HG02678 (cell line): Measurements from ENCODE around the gene CDK13.
"Not testable (repeated sequence)": the region's sequence is repeated elsewhere in the genome, so short reads cannot be mapped to it uniquely, and the experiment has no call there.

Source experiments
- ATAC-seq: cut with Tn5 transposase; IDR thresholded peaks from one replicate; pipeline ENCODE4 v1.9.1; 2021; ENCODE audit warnings: mild to moderate bottlenecking, moderate library complexity; ENCODE audit not compliant: unreplicated experiment

CDK13 gene

DNA sequence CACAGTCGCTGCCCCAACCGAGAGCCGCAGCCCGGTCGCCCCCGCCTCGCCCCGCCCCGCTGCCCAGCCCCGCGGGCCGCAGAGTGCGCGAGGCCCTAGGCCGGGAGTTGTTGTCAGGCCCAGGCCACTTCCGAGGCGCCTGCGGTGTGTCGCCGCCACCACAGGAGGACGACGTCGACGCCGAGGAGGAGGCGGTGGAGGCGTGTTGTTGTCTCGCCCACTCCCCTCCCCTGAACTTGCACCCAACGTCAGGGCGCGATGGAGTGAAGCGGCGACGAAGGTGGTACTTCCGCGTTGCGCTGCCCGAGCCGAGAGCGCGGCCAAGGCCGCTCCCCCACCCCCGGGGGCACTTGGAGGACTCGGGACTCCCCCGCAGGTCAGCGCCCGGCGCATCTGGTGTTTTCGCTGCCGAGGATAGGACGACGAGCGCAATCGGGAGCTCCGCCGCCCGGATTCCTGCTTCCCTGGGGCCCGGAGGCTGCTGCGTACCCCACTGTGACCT, at the start of gene CDK13:
Gene CDK13 (plus strand): TSS at position 286 of the 502 bp plus-strand sequence. CDS start 386 bp downstream, outside the sequence.
- ATAC-seq: peak; percentile 39

DNA sequence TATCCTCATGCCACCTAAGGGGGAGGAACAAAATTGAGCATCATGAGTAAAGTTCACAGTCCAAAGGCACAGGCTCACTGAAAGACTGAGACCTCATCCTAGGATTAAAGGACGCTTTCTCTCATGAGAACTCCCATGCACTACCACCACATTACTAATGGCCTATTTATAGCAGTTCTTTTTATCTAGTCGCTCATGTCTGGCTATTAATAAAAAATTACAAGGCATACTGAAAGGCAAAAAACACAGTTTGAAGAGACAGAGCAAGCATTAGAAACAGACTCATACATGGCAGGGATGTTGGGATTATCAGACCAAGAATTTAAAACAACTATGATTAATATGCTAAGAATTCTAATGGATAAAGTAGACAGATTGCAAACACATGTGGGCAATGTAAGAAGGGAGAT, 46.0 kb upstream of the CDK13 start:
- ATAC-seq: no peak

DNA sequence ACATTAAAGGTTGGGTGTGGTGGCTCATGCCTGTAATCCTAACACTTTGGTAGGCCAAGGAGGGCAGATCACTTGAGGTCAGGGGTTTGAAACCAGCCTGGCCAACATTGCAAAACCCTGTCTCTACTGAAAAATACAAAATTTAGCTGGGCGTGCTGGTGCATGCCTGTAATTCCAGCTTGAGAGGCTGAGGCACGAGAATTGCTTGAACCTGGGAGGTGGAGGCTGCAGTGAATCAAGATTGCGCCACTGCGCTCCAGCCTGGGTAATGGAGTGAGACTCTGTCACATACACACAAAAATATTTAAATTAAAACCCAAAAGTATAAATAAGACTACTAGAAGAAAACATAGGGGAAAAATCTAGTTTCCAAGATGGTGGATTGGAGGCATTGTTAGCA, 41.9 kb upstream of the CDK13 start:
- no peak for ATAC-seq

DNA sequence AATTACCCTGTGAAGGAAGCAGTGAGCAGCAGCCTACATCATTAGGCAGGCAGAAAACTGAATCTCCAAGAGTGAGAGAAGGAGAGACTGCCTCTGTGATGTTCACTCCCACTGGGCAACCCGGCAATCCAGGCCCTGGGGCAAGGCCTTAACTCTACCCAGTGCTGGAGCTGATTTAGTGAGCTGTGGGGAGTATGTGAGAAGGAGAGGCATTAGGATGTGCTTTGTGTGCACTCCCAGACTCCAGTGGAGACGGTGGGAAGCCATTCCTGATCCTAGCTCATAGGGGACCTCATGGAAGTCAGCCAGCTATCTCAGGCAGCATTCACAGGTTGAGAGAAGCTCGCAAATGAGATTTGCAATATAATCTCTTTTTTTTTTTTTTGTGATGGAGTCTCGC, 41.1 kb upstream of the CDK13 start:
- no peak for ATAC-seq

DNA sequence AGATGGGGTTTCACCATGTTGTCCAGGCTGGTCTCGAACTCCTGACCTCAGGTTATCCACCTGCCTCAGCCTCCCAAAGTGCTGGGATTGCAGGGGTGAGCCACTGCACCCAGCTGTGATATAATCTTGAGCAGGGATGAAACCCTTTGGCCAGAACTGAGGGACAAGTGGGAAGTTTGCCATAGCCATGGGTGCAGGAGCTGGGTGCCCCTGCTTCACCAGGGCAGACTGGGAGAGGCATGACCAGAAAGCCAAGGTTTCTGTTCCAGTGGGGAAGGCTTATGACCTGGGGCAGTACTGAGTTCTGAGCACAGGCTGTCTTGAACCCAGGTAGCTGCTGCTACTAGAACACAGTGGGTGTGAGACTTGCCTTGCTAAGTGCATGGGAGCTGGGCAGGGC, 40.5 kb upstream of the CDK13 start:
- no peak for ATAC-seq

DNA sequence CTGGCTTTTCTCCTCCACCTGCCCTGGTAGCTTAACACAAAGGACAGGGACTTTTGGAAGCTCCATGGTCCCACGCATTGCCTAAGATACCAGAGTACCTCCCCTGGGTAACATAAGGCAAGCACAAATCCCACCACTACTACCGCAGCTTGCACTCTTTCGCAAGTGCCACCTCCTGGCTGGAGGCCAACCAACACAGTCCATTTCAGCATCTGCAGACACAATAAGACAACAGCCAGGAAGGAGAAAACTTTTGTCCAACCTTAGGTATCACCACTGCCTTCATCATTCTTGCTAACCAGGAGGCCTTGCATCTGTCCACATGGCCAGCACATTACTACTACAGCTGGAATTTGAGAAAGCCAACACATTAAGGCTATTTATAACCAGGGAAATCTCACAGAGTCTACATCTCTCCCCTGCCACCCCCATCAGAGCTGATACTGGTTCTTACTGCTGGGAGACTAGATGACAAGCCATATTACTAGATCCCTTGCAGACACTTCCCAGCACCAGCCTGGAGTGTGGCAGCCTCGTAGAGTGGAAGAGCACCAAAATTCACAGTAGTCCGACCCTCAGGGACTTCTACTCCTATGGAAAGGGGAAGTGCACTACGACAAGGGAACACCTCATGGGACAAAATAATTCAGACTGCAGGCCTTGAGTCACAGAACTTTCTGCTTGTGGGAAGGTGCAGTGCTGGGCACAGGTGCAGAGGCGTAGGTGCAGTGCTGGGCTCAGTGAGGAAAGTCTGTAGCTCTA, 39.8 kb upstream of the CDK13 start:
- no peak for ATAC-seq

DNA sequence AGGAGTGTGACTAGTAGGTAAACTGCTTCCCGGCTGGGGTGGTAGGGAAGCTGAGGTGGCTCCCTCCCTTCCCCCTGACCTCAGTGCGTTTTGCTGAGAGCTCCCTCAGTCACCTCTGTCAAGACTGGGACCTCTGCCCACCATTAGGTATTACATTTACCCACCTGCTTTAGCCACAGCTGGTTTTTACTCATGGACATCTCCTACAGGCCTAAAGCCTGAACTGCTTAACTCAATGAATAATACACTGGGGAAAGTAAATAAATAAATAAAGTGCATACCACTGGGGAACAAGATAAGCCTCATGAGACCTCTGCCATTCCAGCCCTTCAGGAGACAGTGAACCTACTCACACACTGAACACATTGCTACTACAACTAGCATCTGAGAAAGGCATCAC, 38.9 kb upstream of the CDK13 start:
- no peak for ATAC-seq

DNA sequence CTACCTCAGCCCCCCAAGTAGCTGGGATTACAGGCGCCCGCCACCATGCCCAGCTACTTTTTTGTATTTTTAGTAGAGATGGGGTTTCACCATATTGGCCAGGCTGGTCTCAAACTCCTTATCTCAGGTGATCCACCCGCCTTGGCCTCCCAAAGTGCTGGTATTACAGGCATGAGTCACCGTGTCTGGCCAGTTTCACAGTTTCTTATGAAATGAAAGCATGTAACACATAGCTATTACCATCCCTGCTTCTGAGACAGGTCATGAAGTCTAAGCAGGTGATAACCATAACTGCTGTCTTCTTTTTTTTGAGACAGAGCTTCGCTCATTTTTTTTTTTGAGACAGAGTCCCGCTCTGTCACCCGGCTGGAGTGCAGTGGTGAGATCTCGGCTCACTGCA, 34.2 kb upstream of the CDK13 start:
- ATAC-seq: not testable (repeated sequence)

DNA sequence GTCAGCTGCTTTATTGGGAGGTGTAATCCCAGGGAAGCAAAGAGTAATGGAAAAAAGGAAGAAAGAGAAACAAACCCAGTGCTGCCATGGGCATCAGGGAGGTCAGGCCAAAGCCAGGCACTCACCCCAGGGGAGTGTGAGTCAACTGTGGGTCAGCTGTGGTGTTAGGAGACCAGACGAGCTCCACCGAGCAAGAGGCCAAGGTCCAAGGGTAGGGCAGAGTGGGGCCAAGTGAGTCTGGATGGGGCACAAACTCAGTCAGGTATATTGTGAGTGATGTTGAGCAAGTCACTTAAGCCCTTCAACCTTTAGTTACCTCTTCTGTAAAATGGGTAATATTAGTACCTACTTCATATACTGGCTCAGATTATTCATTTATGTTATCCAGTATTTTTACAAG, 30.4 kb upstream of the CDK13 start:
- no peak for ATAC-seq

DNA sequence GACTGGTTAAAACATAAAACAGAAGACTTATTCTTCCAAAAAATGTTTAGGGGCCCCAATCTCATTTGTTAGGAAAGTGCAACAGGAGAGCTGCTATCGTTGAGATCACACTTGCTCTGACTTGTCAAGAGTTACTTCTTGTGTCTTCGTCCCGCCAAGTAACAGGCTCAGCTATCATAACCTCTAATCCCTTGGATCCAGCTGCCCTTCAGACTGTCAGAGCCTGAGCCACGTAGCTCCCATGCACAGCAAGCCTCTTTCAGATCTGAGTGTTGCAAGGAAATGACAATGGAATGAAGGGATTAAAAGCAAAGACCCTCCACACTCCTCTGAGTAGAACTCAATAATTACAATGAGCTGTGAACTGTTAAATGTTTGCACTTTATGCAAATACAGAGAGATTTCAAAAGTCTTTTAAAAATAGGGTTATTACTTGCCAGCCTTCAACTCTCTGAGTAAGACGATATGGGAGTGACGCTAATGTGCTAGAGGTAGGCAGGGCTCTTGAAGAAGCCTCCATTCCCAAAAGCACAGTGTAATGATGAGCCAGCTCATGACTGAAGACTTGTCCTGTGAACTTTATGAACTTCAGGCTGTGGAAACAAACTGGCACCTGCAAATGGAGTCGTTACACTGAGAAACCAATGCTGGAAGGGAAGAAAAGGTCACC, 28.4 kb upstream of the CDK13 start:
- no peak for ATAC-seq

DNA sequence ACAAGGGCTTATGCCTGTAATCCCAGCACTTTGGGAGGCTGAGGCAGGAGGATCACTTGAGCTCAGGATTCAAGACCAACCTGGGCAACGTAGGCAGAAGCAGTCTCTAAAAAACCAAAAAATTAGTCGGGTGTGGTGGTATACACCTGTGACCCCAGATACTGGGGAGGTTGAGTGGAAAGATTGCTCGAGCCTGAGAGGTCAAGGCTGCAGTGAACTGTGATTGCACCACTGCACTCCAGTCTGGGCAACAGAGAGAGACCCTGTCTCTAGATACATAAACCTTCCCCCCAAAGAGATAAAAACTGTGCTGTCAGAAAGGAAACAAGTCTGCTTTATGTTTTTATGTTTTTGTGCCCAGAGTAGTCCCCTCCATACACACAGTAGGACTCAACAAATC, 27.5 kb upstream of the CDK13 start:
- ATAC-seq: no peak

DNA sequence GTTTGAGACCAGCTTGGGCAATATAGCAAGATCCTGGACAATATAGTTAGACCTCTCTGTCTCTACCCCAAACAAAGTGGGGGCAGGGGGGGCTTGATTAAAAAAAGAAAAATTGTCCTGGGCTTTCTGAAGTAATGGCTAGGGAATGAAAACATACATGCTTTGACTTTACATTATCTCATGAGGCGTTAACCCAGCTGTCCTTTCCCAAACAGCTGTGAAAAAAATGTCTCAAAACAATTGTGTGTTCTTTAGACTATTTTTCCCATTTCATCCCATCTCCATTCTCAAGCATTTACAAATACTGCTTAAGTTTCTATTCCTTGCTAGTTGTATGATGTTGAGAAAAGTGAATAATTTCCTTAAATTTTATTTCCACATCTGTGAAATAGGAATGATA, 27.0 kb upstream of the CDK13 start:
- no peak for ATAC-seq

DNA sequence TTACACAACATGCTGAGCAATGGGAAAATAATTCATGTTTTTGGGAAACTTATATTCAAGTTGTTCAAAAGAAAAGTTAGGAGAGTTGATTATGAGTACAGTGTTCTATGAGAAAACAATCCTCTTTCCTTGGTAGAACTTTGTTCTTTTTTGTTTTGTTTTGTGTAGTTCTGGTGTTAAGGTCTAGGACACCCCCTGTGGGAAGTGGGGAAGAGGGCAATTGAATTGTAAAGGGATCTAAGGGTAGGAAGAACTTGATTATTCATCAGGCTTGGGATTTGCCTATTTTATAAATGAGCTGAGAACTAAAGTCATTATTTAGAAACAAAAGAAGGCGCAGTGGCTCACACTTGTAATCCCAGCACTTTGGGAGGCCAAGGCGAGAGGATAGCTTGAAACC, 25.9 kb upstream of the CDK13 start:
- ATAC-seq: no peak

DNA sequence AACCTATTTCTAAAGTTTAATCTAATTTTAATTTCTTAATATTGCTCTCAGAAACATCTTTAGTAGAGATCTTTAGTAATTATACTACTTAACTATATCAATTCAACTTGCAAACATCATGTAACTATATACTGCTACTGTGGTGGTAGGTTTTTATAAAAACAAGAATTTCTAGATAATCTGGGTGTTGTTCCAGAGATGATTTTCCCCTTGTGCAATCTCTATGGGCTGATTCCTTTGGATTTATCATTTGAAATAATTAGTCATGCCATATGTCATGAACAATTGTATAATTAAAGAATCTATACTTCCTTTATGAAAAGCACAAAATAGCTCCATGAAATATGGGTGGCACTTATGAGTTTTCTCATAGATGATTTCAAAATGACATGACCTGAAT, 23.9 kb upstream of the CDK13 start:
- no peak for ATAC-seq

DNA sequence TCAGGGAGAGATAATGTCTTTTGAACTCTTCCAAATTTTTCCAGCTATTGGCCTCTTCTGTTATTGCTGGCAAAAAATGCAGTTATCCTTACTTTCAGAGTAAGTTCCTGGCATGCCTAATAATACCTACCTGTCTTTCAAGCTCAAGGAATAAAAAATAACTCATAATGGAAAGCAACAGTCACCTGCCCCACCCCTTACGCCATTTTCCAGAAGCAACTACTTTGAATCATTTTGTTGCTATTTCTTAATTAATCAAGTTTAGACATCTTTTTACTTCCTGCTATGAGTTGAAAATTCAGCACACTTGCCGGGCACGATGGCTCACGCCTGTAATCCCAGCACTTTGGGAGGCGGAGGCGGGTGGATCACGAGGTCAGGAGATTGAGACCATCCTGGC, 23.0 kb upstream of the CDK13 start:
- no peak for ATAC-seq

DNA sequence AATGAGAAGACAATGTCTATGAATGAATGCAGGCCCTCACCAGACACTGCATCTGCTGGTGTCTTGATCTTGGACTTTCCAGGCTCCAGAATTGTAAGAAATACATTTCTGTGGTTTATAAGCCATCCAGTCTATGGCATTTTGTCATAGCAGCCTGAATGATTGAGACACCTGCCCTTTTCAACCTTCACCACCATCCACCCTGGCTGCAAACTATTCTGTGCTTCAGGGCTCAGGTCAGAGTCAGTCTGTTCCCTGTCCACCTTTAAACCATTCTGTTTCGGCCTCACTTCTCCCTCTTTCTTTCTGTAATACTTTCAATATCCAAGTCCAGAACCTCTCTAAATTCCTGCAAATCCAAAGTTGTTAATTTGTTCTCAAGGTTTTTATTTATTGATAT, 15.9 kb upstream of the CDK13 start:
- ATAC-seq: no peak

DNA sequence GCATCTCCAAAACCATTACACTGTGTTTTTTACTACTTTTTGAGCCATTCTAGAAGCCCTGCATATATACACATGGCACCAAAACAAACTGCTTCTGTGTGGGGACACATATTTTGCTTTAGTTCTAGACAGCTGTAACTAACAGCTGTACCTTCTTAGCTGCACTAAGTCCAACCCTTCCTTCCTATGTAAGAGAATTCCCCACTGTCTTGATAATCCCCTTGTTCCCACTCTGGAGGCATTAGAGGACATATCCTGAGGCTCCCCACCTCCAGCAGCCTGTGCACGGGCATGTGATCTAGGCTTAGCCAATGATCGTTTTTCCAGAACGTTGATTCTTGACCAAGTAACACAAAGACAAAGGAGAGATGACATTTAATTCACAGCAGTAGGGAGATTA, 13.3 kb upstream of the CDK13 start:
- ATAC-seq: no peak

DNA sequence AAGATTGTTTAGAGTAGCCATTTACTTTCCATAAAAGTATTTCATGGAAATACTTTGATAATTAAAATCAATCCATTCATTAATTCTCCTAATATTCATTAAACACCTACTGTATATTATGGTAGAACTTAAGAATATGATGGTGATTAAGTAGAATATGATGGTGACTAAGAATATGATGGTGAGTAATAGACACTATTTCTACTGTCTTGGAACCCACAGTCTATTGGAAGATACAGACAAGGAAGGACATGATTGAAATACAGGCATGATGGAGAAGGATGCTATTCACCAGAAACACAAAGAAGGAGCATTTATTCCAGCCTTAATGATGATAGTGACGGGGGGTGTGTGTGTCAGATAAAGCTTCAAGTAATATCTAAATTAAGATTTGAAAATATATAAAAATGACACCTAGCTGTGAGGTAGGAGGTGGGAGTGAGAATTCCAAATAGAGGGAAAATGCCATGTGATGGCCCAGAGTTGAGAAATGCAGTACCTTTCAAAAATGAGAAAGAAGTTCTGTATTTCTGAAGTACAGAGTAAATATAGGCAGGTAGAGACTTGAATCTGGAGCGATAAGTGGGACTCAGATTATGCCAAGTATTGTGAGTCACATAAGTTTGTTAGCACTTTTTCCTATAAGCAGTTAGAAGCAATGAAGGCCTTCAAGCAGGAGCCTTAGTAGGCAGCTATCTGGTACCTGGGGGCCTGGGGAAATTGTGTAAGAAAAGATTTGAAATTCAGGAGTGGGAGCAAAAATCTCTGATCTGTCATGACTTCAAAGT, 12.5 kb upstream of the CDK13 start:
- no peak for ATAC-seq

DNA sequence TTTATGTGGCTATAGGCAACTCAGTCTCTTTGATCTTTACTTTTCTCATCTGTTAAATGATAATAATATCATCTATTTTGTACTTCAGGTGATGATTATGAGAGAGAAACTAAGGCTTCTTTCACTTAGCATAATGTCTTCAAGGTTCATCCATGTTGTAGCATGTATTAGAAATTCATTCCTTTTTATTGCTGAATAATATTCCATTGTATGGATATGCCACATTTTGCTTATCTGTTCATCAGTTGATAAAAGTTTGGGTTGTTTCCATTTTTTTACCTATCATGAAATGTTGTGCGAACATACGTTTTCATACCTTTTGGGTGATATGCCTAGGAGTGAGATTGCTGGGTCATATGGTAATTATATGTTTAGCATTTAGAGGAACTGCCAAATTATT, 7.2 kb upstream of the CDK13 start:
- ATAC-seq: no peak

DNA sequence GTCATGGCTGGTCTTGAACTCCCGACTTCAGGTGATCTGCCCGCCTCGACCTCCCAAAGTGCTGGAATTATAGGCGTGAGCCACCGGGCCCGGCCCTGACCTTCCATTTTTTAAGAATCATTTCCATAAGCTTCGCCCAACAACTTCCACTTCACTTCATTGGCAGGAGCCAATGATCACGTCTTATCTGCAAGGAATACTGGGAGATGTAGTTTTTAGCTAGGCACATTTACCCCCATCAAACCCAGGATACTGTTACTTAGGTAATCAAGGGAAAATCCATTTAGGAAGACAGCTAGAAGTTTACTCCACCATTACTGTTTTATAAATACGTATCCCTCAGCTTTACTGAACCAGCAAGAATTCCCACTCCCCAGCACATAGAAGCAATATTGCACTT, 3.4 kb upstream of the CDK13 start:
- ATAC-seq: no peak

DNA sequence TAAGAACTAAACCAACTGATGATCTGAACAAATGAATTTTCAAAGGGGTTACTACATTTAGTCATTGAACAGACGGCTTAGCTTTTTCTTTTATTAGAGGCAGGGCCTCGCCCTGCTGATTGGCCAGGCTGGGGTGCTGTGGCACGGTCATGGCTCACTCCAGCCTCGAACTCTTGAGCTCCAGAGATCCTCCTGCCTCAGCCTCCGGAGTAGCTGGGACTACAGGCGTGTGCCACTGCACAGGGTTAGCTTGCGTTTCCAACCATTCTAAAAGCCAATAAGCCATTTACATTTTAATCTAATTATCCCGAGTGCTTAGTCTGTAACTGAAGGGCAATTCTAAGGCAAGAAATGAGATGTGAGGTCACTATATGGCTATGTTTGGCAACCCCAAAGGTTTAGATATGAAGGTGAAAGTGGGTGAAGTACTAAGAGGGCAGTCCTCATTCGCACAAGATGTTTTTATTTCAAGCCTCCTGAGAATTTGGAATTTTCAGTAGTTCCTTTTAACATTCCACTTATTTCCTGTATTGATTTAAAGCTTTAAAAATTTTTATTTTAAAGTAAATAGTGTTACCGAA, 1.6 kb upstream of the CDK13 start:
- no peak for ATAC-seq
